ENCODE data around the gene PSG6.
"Not testable (repeated sequence)": the region's sequence is repeated elsewhere in the genome, so short reads cannot be mapped to it uniquely, and the experiment has no call there.

DNA sequence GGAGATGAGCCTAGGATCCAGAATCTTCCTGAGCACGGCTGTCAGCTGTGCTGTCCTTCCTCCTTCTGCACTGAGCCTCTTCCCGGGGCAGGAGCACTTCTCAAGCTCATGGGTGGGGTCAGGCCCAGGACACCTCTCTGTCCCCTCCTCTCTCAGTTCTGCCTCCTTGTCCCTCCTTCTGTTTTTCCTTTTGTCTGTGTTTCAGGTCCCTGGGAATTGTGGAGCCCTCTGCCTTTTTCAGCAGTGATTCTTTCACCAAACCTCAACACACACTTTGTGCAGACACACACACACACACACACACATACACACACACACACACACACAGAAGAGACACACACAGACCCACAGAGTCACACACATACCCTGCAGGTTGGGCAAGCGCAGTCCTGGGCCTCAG is 19.4 kb upstream of the PSG6 start, which contains the start of gene PSG7:
- TF ChIP-seq, protein P1, sequence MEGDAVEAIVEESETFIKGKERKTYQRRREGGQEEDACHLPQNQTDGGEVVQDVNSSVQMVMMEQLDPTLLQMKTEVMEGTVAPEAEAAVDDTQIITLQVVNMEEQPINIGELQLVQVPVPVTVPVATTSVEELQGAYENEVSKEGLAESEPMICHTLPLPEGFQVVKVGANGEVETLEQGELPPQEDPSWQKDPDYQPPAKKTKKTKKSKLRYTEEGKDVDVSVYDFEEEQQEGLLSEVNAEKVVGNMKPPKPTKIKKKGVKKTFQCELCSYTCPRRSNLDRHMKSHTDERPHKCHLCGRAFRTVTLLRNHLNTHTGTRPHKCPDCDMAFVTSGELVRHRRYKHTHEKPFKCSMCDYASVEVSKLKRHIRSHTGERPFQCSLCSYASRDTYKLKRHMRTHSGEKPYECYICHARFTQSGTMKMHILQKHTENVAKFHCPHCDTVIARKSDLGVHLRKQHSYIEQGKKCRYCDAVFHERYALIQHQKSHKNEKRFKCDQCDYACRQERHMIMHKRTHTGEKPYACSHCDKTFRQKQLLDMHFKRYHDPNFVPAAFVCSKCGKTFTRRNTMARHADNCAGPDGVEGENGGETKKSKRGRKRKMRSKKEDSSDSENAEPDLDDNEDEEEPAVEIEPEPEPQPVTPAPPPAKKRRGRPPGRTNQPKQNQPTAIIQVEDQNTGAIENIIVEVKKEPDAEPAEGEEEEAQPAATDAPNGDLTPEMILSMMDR (IDR thresholded peaks at IDR 0.05): not testable (repeated sequence)
- TF ChIP-seq POLR2A, POLR2AphosphoS5 (IDR thresholded peaks at IDR 0.05): not testable (repeated sequence)

All from stomach (tissue), 4 donors.